GM06990 (cell line): ENCODE data around the gene SOX13.

Experiments
- DNase-seq: peaks from one replicate; pipeline ENCODE4 v3.0.0-alpha.2; 2011; ENCODE audit not compliant: insufficient read length; ENCODE audit errors: extremely low read depth
- H3K27me3 ChIP-seq: replicated peaks from 2 replicates; pipeline ENCODE4 v1.6.0; 2011; ENCODE audit warnings: low read length; ENCODE audit not compliant: control insufficient read depth, insufficient read depth
- H3K36me3 ChIP-seq: 2 replicates; pipeline ENCODE4 v1.5.1; 2011; ENCODE audit warnings: low read length; ENCODE audit not compliant: control insufficient read depth, insufficient read depth
- H3K4me3 ChIP-seq: replicated peaks from 2 replicates; pipeline ENCODE4 v1.5.1; 2011; ENCODE audit warnings: low read depth, mild to moderate bottlenecking, control low read depth, low read length
- CTCF ChIP-seq: IDR thresholded peaks from 2 replicates; pipeline ENCODE4 v1.5.1; 2011; ENCODE audit warnings: low read length, control low read depth, mild to moderate bottlenecking, inconsistent platforms; ENCODE audit not compliant: insufficient read depth, poor library complexity, severe bottlenecking

The SOX13 gene

DNA sequence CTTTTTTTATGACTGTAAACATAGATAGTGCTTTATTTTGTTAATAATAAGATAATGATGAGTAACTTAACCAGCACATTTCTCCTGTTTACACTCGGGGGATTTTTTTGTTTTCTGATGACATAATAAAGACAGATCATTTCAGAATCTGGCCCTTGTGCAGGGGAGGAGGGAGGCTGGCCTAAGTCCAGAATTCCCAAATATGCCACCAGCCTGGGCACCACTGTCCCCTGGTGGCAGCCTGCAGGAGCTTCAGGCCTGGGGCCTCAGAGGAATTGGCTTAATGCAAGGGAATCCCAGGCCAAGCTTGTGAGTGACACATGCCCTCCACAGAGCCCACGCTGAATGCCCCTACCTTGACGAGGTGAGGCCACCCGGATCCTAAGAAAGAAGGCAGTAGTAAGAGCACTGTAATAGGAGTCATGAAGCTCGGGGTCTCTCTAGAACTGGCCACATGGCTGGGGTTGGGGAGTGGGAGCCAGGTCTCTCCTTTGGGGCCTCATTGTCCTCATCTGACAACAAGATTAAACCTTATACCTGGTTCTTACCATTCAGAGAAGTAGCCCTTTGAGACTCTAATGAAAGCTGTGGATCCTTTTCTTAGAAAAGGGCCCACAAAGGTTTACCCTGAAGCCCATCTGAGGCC, 54.8 kb downstream of the SOX13 start:
- Histone ChIP-seq H3K4me3 (no peak overlapping the region), H3K27me3 (0 out of 2 replicates have a peak, but pooled peaks cover 1% of the 10 kb centered on the region), H3K36me3 (no peaks in the 10 kb centered on the region)
- no peak for DNase-seq
- peak; percentile 73 for TF ChIP-seq CTCF

DNA sequence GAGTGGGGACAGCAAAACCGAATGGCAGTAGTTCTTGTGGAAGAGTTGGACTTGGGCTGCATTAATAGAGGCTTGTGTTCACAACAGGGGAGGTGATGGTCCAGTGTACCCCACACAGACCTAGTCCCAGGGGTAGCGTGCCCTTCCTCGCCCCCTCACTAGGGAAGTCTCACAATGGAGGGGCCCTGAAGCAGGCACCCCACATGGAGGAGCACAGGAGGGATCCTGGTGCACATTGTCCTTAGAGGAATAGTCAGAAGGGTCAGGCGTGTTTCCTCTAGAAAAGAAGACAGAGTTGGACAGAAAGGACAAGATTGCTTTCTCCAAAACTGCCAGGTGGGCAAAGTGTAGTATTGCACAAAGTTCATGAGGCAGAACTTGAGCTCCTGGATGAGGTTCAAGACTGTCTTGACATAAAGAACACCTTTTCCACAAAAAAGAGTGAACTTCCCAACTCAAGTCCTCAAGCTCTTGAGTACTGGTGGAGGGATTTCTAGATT, 55.6 kb downstream of the SOX13 start:
- DNase-seq, result no peak
- Histone ChIP-seq H3K4me3 (no peak overlapping the region), H3K36me3 (no peaks in the 10 kb centered on the region), H3K27me3 (no peaks in the 10 kb centered on the region)
- TF ChIP-seq CTCF, result no peak

- no peaks in the 10 kb centered on the region for H3K36me3 ChIP-seq
- peak; percentile 88 for TF ChIP-seq CTCF
- H3K4me3 ChIP-seq, result no peak overlapping the region
- DNase-seq, result peak; percentile 49
- H3K27me3 ChIP-seq, result no peaks in the 10 kb centered on the region
These were observed 56.3 kb downstream of the SOX13 start for GRCh38 chr1:204128964-204129896.

DNA sequence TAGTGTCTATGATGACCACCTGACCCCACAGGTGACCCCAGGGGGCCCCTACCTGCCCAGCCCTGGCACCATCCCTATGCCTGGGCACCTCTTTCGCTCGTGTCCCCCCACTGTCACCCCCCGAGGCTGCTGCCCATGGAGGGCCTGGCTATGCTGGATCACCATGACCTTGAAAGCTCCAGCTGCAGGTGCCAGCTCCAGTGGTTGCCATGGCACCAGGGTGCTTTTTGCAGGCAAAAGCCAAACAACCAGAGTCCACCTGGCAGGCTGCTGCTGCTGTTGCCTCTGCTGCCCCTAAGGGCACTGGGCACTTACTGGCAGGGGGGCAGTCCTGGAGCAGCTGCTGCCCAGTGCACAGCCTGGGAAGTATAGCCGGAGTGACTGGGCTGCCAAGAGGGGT, 57.3 kb downstream of the SOX13 start:
- H3K27me3 ChIP-seq, result no peaks in the 10 kb centered on the region
- TF ChIP-seq CTCF, result no peak
- no peak for DNase-seq
- no peak overlapping the region for H3K4me3 ChIP-seq
- no peaks in the 10 kb centered on the region for H3K36me3 ChIP-seq

- no peaks in the 10 kb centered on the region for H3K27me3 ChIP-seq
- no peaks in the 10 kb centered on the region for H3K36me3 ChIP-seq
- TF ChIP-seq CTCF, result no peak
- H3K4me3 ChIP-seq, result no peak overlapping the region
- DNase-seq, result no peak
These were observed 58.3 kb downstream of the SOX13 start for GRCh38 chr1:204130981-204131892.
